Mucosa of stomach (tissue), 1 donor: Measurements from ENCODE around the gene SPACA1.

Experiments used
- H3K27me3 ChIP-seq: one replicate; pipeline ENCODE4 v1.7.0; 2013; ENCODE audit warnings: mild to moderate bottlenecking, low read length; ENCODE audit not compliant: control insufficient read depth, insufficient read depth
- H3K36me3 ChIP-seq: one replicate; pipeline ENCODE4 v1.7.0; 2013; ENCODE audit warnings: low read length; ENCODE audit not compliant: control insufficient read depth, insufficient read depth
- H3K4me1 ChIP-seq: one replicate; pipeline ENCODE4 v1.7.0; 2013; ENCODE audit warnings: mild to moderate bottlenecking, low read length; ENCODE audit not compliant: control insufficient read depth, insufficient read depth
- H3K4me3 ChIP-seq: one replicate; pipeline ENCODE4 v1.7.0; 2013; ENCODE audit warnings: low read length
- H3K9ac ChIP-seq: one replicate; pipeline ENCODE4 v1.7.0; 2013; ENCODE audit warnings: mild to moderate bottlenecking, low read length, moderate library complexity
- H3K9me3 ChIP-seq: one replicate; pipeline ENCODE4 v1.7.0; 2013; ENCODE audit warnings: mild to moderate bottlenecking, low read length, moderate library complexity; ENCODE audit not compliant: control insufficient read depth
- donor health status: Pancreatic carcinoma.

SPACA1 gene

GRCh38 chr6:88044530-88044929, 3.1 kb upstream of the SPACA1 start:
- no peaks in the 10 kb centered on the region for H3K27me3 ChIP-seq
- H3K9me3 ChIP-seq = no peaks in the 10 kb centered on the region

GRCh38 chr6:88045521-88046136, 2.0 kb upstream of the SPACA1 start:
- H3K9ac ChIP-seq = no peak overlapping the region
- no peaks in the 10 kb centered on the region for H3K9me3 ChIP-seq
- no peaks in the 10 kb centered on the region for H3K4me1 ChIP-seq
- no peak overlapping the region for H3K4me3 ChIP-seq
- no peaks in the 10 kb centered on the region for H3K27me3 ChIP-seq
- H3K36me3 ChIP-seq = no peaks in the 10 kb centered on the region

More at GRCh38 chr6:88044530-88044929, 3.1 kb upstream of the SPACA1 start:
- H3K4me1 ChIP-seq = no peaks in the 10 kb centered on the region
- no peak overlapping the region for H3K4me3 ChIP-seq
- no peaks in the 10 kb centered on the region for H3K36me3 ChIP-seq
- H3K9ac ChIP-seq = no peak overlapping the region

GRCh38 chr6:88048578-88048977, 937 bp downstream of the SPACA1 start:
- Histone ChIP-seq H3K9me3 (no peaks in the 10 kb centered on the region), H3K9ac (no peak overlapping the region), H3K36me3 (no peaks in the 10 kb centered on the region), H3K4me3 (no peak overlapping the region), H3K4me1 (no peaks in the 10 kb centered on the region), H3K27me3 (no peaks in the 10 kb centered on the region)

- H3K4me3 ChIP-seq = no peak overlapping the region
- no peaks in the 10 kb centered on the region for H3K4me1 ChIP-seq
- H3K9ac ChIP-seq = no peak overlapping the region
- H3K27me3 ChIP-seq = no peaks in the 10 kb centered on the region
- no peaks in the 10 kb centered on the region for H3K9me3 ChIP-seq
- H3K36me3 ChIP-seq = no peaks in the 10 kb centered on the region
These were observed 2.6 kb downstream of the SPACA1 start for GRCh38 chr6:88050140-88050818.

GRCh38 chr6:88059191-88059590, 11.6 kb downstream of the SPACA1 start:
- no peaks in the 10 kb centered on the region for H3K27me3 ChIP-seq
- no peak overlapping the region for H3K9ac ChIP-seq
- no peaks in the 10 kb centered on the region for H3K9me3 ChIP-seq
- no peaks in the 10 kb centered on the region for H3K4me1 ChIP-seq
- H3K4me3 ChIP-seq = no peak overlapping the region
- H3K36me3 ChIP-seq = no peaks in the 10 kb centered on the region

- Histone ChIP-seq H3K36me3 (no peaks in the 10 kb centered on the region), H3K9ac (no peak overlapping the region), H3K27me3 (no peaks in the 10 kb centered on the region)
These were observed 14.7 kb downstream of the SPACA1 start for GRCh38 chr6:88062376-88062775.

GRCh38 chr6:88072462-88072861, 24.8 kb downstream of the SPACA1 start:
- no peaks in the 10 kb centered on the region for H3K27me3 ChIP-seq
- no peak overlapping the region for H3K4me3 ChIP-seq
- H3K9me3 ChIP-seq = no peaks in the 10 kb centered on the region
- H3K36me3 ChIP-seq = no peaks in the 10 kb centered on the region
- H3K9ac ChIP-seq = no peak overlapping the region
- H3K4me1 ChIP-seq = no peaks in the 10 kb centered on the region

More at GRCh38 chr6:88062376-88062775, 14.7 kb downstream of the SPACA1 start:
- Histone ChIP-seq H3K4me3 (no peak overlapping the region), H3K9me3 (no peaks in the 10 kb centered on the region), H3K4me1 (no peaks in the 10 kb centered on the region)

- H3K36me3 ChIP-seq = no peaks in the 10 kb centered on the region
- H3K4me1 ChIP-seq = no peaks in the 10 kb centered on the region
- H3K9ac ChIP-seq = no peak overlapping the region
- H3K9me3 ChIP-seq = no peaks in the 10 kb centered on the region
- no peak overlapping the region for H3K4me3 ChIP-seq
- H3K27me3 ChIP-seq = no peaks in the 10 kb centered on the region
These were observed 27.1 kb downstream of the SPACA1 start for GRCh38 chr6:88074791-88075190.

- Histone ChIP-seq H3K9ac (no peak overlapping the region), H3K36me3 (no peaks in the 10 kb centered on the region), H3K4me3 (no peak overlapping the region), H3K4me1 (no peaks in the 10 kb centered on the region), H3K9me3 (no peaks in the 10 kb centered on the region), H3K27me3 (no peaks in the 10 kb centered on the region)
These were observed 29.7 kb downstream of the SPACA1 start for GRCh38 chr6:88077305-88077704.

- Histone ChIP-seq H3K4me3 (no peak overlapping the region), H3K27me3 (no peaks in the 10 kb centered on the region), H3K4me1 (no peaks in the 10 kb centered on the region), H3K9ac (no peak overlapping the region), H3K9me3 (no peaks in the 10 kb centered on the region), H3K36me3 (no peaks in the 10 kb centered on the region)
These were observed 39.2 kb downstream of the SPACA1 start for GRCh38 chr6:88086792-88087191.

GRCh38 chr6:88089708-88090107, 42.1 kb downstream of the SPACA1 start:
- Histone ChIP-seq H3K9me3 (no peaks in the 10 kb centered on the region), H3K9ac (no peak overlapping the region), H3K4me3 (no peak overlapping the region), H3K4me1 (no peaks in the 10 kb centered on the region), H3K36me3 (no peaks in the 10 kb centered on the region), H3K27me3 (no peaks in the 10 kb centered on the region)

- no peaks in the 10 kb centered on the region for H3K9me3 ChIP-seq
- H3K27me3 ChIP-seq = no peaks in the 10 kb centered on the region
- no peaks in the 10 kb centered on the region for H3K36me3 ChIP-seq
- H3K4me3 ChIP-seq = no peak overlapping the region
- H3K9ac ChIP-seq = no peak overlapping the region
- no peaks in the 10 kb centered on the region for H3K4me1 ChIP-seq
These were observed 58.2 kb downstream of the SPACA1 start for GRCh38 chr6:88105741-88106340.
